ENCODE data around the gene TNFRSF14.

DNA sequence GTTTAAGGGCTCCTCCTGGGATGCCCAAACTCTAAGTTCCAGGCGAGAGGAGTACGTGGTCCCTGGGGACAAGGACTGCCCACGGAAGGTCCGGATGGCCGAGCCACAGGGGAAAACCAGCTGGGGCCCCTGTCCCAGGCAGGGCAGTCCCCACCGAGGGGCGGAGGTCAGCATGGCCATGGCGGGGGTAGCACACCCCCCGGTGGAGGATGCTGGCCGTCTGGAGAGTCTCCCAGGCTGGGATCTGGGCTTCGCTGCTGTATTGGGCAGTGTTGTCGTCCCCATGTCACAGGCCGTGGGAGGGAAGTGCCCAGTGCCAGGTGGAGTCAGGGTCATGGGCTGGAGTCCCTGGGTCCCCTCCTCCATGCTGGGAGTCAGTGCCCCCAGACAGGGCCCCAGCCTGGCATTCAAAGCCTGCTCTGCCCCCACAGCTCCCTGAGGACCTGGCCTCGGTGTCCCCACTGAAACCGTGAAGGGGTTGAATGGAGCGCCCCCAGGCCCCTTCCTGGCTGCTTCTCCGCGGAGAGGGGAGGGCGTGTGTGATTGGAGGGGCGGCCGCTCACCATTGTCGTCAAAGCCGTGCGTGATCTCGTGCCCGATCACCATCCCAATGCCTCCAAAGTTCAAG lies 37.2 kb downstream of the TNFRSF14 start:
- TF ChIP-seq, protein P1, sequence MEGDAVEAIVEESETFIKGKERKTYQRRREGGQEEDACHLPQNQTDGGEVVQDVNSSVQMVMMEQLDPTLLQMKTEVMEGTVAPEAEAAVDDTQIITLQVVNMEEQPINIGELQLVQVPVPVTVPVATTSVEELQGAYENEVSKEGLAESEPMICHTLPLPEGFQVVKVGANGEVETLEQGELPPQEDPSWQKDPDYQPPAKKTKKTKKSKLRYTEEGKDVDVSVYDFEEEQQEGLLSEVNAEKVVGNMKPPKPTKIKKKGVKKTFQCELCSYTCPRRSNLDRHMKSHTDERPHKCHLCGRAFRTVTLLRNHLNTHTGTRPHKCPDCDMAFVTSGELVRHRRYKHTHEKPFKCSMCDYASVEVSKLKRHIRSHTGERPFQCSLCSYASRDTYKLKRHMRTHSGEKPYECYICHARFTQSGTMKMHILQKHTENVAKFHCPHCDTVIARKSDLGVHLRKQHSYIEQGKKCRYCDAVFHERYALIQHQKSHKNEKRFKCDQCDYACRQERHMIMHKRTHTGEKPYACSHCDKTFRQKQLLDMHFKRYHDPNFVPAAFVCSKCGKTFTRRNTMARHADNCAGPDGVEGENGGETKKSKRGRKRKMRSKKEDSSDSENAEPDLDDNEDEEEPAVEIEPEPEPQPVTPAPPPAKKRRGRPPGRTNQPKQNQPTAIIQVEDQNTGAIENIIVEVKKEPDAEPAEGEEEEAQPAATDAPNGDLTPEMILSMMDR (IDR thresholded peaks at IDR 0.05), result no peak
- no peak for TF ChIP-seq ZFX (IDR thresholded peaks at IDR 0.05; ENCODE audit: borderline replicate concordance)

Data from 22Rv1 (cell line).